ENCODE measurements around the gene TBCCD1.
A peak's percentile ranks its signal among the peaks of the same experiment; 100 is the strongest.

Gene TBCCD1, protein sequence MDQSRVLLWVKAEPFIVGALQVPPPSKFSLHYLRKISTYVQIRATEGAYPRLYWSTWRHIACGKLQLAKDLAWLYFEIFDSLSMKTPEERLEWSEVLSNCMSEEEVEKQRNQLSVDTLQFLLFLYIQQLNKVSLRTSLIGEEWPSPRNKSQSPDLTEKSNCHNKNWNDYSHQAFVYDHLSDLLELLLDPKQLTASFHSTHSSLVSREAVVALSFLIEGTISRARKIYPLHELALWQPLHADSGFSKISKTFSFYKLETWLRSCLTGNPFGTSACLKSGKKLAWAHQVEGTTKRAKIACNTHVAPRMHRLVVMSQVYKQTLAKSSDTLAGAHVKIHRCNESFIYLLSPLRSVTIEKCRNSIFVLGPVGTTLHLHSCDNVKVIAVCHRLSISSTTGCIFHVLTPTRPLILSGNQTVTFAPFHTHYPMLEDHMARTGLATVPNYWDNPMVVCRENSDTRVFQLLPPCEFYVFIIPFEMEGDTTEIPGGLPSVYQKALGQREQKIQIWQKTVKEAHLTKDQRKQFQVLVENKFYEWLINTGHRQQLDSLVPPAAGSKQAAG

DNA sequence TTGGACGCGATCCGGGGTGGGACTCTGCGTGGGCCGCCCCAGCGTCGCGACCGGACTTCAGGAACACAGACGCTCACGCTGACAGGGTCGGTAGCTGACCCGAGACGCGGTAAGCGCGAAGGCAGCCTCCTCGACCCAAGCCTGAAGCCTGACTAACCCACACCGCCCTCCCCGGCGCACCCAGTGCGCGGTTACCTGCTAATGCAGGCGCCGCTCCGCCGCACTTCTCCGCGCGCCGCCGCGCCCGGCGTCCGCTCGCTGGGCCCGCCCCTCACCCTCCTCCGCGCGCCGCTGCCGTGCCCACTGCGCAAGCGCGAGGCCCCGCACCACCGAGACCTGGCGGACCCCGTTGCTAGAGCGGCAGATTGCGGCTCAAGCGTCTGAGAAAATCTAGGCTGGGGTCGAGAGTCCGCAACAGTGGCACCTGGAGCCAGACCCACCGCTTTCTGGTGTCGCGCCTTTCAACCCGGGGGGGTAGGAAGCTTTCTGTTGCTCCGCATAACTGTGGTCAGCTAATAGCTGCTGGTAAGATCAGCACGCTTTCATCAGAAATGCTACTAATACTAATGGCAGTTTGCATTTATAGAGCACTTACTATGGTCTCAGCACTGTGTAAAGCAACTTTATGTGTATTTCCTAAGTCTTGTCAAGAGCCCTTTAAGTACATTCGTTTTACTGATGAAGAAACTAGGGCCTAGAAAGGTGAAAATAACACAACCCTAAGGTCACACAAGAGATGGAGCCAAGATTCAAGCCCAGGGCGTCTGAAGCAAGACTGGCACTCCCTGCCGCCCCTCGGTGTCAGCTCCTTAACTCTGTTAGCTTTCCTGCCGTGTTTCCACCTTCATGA is at the start of gene TBCCD1:
TBCCD1 (minus strand) TSS at position 268 of the 850 bp plus-strand sequence. CDS start 3,010 bp downstream, outside the sequence.
- peak; percentile 92 for DNase-seq (ENCODE audit: low read depth)

DNA sequence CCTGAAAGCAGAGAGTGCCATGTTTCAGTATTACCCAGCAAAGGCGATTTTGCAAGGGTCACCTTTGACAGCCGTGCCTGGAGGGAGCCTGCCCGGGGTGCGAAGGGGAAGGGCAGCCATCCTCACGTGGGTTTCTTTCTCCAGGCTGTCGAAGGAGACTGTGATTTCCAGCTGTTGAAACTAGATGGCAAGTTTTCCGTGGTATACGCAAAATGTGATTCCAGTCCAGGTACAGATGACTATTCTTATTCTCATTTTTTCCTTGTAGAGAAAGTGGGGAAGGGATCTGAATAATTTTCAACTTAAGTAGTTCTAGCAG is 49.1 kb upstream of the TBCCD1 start:
- no peak for DNase-seq (ENCODE audit: low read depth)

DNA sequence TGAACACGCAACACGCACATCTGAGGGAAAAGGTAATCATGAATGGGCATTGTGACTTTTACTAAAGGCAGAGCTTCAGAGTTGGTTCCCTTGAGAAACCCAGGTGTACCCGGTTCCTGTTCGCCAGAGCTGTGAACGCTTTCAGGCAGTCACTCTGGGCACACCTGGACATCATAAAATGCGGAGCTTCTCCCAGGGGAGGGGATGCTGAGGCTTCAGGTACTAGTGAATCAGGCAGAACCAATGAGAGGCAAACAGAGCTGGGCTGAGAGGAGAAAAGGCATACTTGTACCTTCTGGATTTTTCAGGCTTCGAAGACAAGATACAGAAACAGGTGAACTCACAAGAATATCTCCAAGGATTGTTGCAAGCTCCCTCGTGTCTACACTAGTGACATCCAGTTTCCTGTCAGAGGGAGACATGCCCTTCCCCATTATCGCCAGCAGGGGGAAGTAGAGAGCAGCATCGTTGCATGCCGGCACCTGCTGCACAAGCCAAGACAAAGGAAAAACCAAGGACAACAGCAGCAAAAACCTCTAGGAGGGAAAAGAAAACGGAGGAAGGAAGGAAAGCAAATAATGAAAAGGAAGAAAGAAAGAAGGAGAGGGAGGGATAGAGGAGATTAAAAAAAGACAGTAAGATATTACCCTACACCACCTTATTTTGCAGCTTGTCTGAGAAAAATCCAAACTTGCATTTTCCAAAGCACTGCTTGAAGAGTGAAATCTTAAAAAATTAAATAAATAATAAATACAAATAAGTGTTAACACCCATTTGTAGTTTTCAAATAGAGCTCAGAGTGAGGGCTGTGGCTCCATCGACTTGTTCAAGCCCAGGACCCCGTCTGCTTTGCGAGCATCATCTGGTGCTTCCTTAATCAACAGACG is 47.7 kb upstream of the TBCCD1 start:
- DNase-seq (ENCODE audit: low read depth): peak; percentile 52

DNA sequence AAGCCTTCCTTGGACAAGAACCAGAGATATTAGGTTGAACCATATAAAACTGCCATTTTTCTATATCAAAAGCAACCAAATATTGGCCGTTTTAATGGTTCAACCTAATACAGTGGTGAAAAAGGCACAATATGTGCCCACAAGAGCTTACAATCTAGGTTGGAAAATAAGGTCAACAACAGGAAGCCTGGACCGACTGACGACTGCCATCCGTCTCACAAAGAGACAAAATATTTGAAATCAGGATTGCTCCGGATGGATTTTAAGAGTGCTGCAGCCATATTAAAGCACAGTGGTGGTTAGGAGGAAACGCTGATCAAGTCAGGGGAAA is 47.1 kb upstream of the TBCCD1 start:
- DNase-seq (ENCODE audit: low read depth): no peak

GRCh38 chr3:186613637-186614265 is 46.6 kb upstream of the TBCCD1 start:
- DNase-seq (ENCODE audit: low read depth): no peak

GRCh38 chr3:186612721-186613636 is 45.8 kb upstream of the TBCCD1 start, which contains the start of gene AHSG:
Gene AHSG, plus strand, starts transcription at chr3:186613060. Its CDS starts 82 bp downstream, at chr3:186613142.
- DNase-seq (ENCODE audit: low read depth): no peak

DNA sequence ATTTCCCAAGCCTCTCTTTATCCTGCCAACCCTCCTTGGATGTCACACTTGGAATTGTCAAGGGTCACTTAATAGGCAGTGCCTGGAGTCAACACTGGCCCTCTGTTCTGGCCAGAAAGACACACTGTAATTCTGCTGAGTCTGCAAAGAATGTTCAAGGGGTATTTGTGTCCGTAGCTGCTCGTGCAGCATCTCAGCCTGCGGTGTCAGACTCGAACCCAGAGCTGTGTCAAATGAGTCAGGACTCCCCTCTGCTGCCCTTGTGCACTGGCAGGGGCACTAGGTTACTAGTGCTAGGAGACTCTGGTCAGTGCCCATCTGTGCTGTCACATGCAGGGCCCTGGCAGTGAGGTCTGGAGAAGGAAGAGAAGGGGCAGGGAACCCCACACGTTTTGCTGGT is 44.9 kb upstream of the TBCCD1 start:
- no peak for DNase-seq (ENCODE audit: low read depth)

GRCh38 chr3:186609247-186609868 is 42.2 kb upstream of the TBCCD1 start:
- no peak for DNase-seq (ENCODE audit: low read depth)

DNA sequence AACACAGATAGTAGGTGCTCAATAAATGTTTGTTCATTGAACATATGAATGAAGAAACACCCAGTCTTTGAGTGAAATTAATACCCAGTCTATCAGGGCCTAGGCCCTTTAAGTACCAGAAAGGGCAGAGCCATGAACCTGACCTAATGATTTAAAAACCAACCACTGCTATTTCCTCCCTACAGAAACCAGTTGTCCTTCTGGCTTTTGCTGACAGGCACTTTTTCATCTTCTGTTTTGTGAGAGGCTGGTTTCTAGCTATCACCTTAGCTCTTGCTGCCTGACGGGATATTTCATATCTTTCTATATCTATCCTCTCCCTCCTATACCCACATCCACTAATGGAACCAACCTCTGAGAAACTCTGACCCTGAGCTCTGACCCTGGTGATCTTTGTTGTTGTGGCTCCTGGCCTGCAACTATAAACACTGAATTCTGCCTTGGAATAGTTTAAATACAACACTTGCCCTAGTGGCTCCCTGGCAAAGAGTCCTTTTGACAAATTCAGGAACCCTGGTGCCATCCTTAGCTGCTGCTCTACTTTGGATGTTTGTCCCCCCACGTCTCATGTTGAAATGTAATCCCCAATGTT is 41.6 kb upstream of the TBCCD1 start:
- no peak for DNase-seq (ENCODE audit: low read depth)

DNA sequence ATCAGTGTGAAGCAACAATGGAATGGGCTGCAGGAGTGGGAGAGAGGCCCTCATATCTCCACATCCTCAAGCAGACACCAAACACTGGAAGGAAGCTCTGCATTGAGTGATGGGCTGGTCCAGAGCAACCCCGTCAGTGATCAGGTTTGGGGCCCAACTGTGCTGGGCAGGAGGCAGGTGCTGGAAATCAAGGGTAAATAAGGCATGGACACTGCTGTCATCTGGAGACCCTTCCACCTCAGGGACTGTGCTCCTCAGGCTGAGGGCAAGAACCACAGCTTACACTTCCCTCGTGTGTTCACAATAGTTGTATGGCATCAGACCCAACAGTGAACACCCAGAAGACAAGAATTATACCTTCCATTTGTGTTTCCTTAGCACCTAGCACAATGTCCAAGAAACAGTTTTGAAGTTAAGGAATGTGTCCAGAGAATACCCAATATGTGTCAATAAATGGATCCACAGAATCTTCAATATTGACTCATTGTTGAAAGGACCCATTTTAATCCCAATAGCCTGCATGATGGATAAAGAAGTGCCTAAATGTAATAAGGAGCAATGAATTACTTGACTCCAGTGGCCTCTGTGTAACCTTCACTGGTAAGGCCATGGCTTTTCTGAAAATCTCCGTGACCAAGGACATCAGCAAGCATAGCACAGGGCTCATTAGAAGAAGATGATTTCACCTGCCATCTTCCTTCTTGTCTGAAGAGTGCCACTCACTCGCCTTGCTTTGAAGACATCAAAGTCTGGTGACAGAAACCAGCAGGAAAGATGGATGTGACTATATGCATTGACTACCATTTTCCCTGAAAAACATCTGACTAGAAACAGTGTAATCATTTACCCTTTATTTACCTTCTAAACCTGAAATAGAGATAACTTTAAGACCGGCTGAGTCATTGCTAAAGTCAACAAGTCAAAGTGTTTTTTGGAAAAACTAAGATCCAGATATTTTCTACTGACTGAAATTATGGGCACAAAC is 38.7 kb upstream of the TBCCD1 start:
- DNase-seq (ENCODE audit: low read depth): no peak

GRCh38 chr3:186605078-186605477 is 37.9 kb upstream of the TBCCD1 start:
- no peak for DNase-seq (ENCODE audit: low read depth)

DNA sequence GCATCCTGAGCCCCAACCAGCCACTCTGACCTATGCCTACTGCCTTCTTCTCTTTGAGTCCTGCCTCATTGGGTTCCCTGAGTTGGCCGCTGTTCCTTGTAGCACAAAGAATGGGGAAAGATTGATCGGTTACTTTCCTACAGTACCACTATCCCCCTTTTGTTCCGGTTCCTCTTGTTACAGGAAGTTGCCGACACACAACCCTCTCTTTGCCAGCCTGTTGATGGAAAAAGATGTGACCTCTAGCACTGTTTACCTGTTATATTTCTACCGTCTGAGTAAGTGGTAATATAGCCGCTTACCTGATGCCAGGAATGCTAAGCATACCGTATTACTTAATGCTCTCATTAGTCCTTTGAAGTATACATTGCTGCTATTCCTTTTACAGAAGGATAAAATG is 36.0 kb upstream of the TBCCD1 start:
- no peak for DNase-seq (ENCODE audit: low read depth)

DNA sequence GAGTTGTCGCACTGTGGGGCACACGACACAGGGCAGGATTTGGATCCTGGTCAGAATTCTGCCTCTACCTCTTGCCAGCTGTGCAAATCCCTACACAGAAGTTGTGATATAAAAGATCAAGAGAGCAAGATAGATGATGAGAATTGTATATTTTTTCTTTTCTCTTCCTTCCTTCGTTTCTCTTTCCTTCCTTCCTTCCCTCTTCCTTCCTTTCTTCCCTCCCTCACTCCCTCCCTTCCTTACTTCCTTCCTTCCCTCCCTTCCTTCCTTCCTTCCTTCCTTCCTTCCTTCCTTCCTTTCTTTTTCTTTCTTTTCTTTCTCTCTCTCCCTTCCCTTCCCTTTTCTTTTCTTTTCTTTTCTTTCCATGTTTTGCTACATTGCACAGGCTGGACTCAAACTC is 33.8 kb upstream of the TBCCD1 start:
- no peak for DNase-seq (ENCODE audit: low read depth)

DNA sequence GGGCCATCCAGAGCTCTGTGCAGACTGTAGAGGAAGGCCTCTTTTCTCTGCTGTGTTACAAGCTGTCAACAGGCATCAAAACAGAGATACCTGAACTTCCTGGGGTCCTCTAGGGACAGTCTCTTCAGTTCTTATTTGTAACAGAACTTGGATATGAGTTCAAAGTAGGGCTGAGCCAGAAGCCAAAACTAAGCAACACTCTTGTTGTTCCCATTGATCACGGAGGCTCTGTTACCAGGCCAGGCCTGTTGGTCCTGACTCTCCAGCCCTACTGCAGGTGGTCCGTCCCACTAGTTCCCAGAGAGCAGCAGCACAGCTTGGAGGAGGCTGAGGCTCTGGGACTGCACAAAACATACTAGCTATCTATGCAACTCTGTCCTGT is 32.6 kb upstream of the TBCCD1 start:
- no peak for DNase-seq (ENCODE audit: low read depth)

GRCh38 chr3:186599142-186599784 is 32.1 kb upstream of the TBCCD1 start:
- no peak for DNase-seq (ENCODE audit: low read depth)

- no peak for DNase-seq (ENCODE audit: low read depth)
Observed at GRCh38 chr3:186598794-186599141, 31.6 kb upstream of the TBCCD1 start.

- no peak for DNase-seq (ENCODE audit: low read depth)
Observed at GRCh38 chr3:186598108-186598784, 31.1 kb upstream of the TBCCD1 start.
